Posterior cingulate gyrus (tissue), 11 donors: ENCODE measurements around the gene FAM219A.

Experiments used
- DNase-seq, 10 donors: peaks; one replicate each; pipeline versions ENCODE4 v3.0.0 to v3.0.0-alpha.2; 2020 to 2021; ENCODE audit warnings: mixed read lengths in 3 of 10
- intact Hi-C: fragments of 100-400 bp; cut with DNase I; formaldehyde crosslinking; loops from one replicate; pipeline ENCODE4 v1.15.1; 2023

FAM219A gene, protein sequence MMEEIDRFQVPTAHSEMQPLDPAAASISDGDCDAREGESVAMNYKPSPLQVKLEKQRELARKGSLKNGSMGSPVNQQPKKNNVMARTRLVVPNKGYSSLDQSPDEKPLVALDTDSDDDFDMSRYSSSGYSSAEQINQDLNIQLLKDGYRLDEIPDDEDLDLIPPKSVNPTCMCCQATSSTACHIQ

DNA sequence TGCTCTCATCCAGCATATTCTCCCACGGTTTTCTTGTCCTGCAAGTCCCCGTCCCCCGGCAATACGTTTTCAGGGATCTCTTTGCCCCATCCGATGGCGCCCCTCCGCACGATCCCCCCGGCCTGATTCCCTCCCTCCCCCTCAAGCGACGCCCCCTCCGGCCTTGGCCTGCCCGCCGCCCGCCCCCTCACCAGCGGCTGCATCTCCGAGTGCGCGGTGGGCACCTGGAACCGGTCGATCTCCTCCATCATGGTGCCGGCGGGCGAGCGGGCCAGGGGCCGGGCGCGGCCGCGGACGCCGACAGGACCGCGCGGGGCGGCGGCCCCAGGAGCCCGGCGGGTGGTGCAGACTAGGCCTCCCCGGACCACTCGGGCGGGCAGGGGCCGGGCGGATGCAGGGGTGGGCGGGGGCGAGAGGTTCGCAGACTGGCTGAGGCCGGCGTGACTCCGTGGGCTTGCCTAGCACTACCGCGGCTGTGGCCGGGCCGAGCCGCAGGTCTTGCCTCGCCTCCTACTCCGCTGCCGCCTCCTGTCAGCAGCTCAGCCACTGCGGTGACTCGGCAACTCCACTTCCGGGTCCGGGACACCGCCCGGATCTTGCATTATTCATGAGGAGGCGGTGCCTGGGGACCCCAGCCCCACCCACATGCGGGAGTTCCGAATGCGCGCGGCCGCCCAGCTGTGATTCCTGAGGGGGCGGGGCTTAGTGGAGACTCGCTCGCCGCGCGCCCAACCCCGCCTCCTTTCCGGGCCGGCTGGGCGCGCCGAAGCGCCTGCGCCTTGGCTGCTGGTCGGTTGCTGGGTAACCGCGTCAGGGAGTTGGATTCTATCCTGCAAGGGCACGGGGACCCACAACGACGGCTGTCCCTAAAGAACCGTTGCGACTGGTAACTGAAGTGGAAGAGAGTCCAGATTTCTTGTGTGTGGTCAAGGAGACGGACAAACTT, at the start of gene FAM219A, which contains the start of gene DNAI1:
FAM219A (minus strand) TSS at position 558 of the 946 bp plus-strand sequence; CDS start at position 251, 307 bp downstream.
DNAI1 (plus strand) TSS at position 793 of the 946 bp plus-strand sequence. CDS start 201 bp downstream, outside the sequence.
- intact Hi-C loops, result loop anchor here (5.0 kb wide), 2 partner anchors 44 to 131 kb away; partner anchors contain the start of genes KIF24 and NUDT2
- DNase-seq, result peak; percentile 97 to 100 (median 99)

DNA sequence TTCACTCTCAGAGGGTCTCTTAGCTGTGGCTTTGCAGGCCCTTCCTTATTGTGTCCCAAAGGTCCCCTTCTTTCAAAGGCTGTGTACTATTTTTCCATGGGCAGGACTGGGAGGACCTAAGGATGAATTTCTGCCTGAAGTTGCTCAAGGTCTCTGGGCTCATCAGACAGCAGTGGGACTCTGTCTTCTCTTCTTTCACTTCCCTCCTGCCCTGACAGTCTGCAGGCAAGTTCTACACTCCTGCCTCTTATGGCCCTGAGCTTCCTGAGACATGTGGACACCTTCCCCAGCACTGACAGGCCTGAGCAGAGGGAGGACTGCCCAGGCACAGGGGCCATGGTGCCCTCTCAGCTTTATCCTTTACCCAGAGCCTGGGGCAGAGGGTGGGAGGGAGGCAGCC, 49.6 kb upstream of the FAM219A start:
- peak in 1 of 10 donors; percentile 34 for DNase-seq
- intact Hi-C loops, result no loop called here

DNA sequence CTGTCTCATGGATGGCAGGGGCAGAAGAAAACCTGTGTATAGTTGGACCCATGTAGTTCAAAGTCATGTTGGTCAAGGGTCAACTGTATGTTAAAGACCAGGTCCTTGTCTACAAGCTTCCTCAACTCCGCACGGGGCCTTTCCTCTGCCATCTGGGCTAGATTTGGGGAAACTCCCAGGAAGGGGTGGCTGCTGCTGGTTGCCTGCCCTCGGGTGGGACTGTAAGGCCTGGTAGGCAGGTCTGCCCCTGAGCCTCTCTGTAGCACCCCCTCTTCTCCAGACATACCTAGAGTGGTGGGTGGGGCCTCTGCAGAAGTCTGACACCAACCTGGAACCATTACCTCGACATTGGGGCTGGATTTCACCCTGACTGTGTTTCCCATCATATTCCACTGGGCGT, 49.2 kb upstream of the FAM219A start:
- peak in 1 of 10 donors; percentile 70 for DNase-seq
- intact Hi-C loops, result no loop called here

DNA sequence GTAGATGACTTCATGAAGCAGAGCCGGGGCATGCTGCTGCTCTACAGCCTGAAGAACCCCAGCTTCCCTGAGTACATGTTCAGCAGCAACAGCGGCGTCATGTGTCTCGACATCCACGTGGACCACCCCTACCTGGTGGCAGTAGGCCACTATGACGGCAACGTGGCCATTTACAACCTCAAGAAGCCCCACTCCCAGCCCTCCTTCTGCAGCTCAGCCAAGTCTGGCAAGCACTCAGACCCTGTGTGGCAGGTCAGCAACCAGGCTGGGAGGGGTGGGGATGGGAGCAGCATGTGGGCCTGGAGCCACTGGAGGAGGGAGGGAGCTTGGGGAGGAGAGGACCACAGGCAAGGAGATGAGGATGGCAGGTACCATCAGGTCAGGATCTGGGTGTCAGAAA, 48.3 kb upstream of the FAM219A start:
- no peak for DNase-seq
- intact Hi-C loops, result no loop called here

DNA sequence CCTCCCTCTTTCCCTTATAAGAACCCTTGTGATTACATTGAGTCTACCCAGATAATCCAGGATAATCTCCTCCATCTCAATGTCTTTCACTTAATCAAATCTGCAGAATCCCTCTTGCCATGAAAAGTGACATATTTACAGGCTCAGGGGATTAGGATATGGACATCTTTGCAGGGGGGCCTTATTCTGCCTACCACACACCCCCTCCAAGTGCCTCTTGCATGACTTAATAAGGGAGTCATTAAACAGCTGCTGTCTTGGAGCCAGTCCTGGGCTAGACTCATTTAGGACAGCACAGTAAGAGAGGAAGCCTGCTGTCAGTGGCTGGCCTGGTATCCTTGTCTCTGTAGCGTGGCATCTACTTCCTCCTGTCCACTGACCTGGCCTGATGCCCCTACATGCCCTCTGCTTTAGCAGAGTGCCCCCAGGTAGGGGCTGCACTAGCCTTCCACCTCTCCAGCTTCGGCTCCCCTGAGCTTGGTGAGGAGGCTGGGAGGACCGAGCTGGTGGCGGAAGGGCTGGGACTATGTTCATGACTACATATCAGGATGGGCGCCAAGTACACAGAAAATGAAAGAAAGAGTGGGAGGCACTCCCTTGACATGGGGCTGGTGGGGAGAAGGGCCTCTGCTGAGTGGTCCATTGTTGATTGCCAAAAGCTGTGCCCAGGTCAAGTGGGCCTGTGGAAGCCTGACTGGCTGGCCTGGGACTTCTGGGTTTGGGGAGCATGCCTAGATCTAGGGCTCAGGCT, 47.2 kb upstream of the FAM219A start:
- DNase-seq, result no peak
- intact Hi-C loops, result no loop called here

DNA sequence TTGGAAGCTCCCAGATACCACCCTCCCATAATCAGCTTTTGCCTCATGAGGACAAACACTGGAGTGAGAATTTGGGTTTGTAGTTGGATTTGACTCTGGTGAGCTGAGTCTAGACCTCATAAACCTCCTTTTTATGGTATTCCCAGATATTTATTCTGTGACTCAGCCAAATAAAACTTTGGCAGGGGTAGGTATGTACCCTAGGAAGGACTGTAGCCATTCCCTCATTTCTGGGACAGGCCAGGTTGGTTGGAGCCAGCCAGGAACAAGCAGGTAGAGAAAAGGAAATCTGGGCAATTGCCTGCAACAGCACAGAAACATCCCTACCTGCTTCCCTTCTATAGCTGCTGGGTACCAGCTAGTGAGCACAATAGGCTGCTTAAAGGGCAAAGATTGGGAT, 45.0 kb upstream of the FAM219A start:
- intact Hi-C loops, result loop anchor here (5.0 kb wide), 1 partner anchor 46 kb away; the partner anchor contains the start of genes DNAI1 and FAM219A
- no peak for DNase-seq

DNA sequence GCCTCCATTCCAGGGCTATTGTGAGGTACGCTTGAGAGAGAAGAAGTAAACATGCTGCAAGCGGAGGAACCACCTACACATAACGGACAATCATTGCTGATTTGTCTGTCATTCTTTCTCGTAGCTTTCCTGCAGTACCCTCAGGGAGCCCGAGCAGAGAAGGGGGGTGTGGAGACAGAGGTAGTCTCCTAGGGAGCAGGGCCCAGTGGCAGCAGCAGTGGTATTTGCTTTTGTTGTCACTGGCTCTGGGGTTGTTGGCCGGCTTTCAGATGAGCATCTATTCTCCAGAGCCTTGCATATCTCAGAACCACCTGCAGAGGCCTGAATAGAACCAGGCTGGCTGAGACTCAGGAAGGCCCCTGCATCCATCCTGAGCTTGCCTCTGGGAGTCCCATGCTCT, 44.5 kb upstream of the FAM219A start:
- DNase-seq, result peak in 4 of 10 donors; percentile 20 to 78 (median 52)

DNA sequence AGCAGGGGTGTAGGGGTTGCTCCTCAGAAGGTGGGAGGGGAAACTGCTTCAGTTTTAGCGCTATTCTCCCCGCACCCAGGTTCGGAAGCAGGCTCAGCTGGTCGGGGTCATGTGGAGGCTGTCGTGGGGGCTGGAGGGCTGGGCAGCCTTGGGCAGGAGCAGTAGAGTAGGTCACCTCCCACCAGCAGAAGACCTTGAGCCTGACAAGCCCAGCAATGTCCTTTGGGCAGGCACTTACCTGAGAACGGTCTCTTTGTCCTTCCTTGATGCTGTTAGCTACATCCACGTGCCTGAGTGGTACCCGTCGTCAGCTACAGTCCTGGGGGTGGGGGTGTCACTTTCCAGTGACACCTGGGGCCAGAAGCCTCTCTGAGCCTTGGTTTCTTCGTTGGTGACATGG, 44.1 kb upstream of the FAM219A start:
- intact Hi-C loops, result loop anchor here (1.0 to 5.0 kb wide), 2 partner anchors 21 to 45 kb away; partner anchors contain the start of genes DNAI1 and FAM219A
- peak in 2 of 10 donors; percentile 27 to 65 for DNase-seq

More for the DNA sequence above, 44.5 kb upstream of the FAM219A start:
- intact Hi-C loops, result loop anchor here (1.0 to 5.0 kb wide), 2 partner anchors 20 to 46 kb away; partner anchors contain the start of genes DNAI1 and FAM219A

DNA sequence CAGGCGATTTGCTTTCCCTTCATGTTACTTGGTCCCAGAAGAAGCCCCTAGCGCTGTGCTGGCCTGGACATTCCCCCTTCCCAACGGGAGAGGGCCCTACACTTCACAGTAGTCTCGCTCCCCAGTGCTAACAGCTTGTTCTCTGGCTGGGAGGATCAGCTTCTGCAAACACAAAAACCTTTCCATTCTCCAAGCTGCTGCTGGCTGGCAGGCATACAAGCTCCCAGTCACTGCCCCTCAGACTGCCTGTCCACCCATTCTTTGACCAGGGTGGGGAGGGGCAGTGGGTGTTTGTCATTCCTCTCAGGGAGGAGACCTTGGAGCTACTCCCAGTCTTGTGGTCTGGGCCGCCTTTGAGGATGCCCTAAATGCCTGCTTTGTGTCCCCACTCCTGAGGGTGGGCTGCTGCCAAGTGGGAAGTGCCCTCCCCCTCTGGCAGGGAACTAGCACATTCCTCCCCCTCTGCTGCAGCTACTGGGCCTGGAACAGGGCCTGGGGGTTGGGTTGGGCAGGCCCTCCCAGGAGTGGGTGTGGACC, 43.6 kb upstream of the FAM219A start:
- peak; percentile 91 to 99 (median 96) for DNase-seq
- intact Hi-C loops, result loop anchor here (1.0 to 5.0 kb wide), 5 partner anchors 21 to 98 kb away; partner anchors contain the start of genes DNAI1 and FAM219A

DNA sequence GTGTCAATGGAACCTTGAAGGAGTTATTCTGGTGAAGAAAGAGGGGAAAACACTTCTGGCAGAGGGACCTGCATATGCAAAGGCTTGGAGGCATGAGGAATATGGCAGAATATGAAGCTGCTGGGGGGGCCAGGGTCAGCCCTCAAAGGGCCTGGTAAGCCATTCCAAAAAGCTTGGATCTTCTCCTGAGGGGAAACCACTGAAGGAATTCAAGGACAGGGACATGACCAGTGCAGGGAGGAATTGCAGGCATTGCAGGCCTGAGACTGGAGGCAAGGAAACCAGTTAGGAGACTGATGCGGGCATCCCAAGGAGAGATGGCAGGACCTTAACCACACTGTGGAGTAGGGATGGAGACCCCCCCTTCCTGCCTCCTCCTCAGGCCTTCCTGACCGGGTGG, 43.0 kb upstream of the FAM219A start:
- intact Hi-C loops, result loop anchor here (1.0 to 5.0 kb wide), 4 partner anchors 44 to 97 kb away; partner anchors contain the start of genes DNAI1 and FAM219A
- DNase-seq, result no peak

DNA sequence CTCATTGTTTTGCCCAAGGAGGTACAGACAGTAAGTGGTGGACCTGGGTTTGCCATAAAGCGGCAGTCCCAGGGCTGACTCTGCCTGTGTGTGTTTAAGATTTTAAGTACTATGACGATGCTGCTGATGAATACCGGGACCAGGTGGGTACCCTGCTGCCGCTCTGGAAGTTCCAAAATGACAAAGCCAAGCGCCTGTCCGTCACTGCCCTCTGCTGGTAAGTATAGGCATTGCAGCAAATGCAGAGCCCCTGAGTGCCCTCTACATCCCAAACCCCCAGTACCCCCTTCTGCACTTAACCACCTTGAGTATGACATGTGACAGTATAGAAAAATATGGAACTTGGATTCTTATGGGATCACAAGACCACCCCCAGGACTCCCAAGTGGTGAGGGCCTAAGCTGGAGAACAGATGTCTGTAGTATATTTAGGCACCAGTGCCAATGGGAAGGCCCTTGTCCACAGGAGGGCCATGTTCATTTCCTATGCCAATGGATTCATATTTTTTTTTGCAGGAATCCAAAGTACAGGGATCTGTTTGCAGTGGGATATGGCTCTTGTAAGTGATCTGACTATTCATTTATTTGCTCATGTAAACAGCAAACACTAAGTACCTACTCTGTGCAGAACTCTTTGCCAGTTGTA, 42.4 kb upstream of the FAM219A start:
- intact Hi-C loops, result loop anchor here (1.0 to 5.0 kb wide), 6 partner anchors 43 to 168 kb away; partner anchors contain the start of genes DNAI1 and FAM219A
- peak in 9 of 10 donors; percentile 54 to 95 (median 80) for DNase-seq

DNA sequence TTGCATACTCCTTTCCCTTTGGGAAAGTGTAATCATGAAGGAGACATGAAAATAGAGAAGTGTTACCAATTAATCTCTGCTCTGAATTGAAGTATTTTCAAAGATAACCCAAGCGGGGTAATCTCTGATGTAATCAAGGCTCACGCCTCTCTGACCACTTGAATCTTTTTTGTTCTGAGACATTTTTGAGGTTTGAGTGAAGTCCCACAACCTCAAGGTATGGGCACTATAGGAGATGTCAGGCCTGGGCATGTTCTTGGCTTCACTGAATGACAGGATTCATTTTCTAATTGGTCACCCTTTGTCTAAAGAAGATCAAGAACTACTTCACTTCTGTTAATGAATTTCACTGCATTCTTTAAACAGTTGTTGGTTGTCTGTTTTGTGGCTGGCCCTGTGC, 40.7 kb upstream of the FAM219A start:
- intact Hi-C loops, result no loop called here
- DNase-seq, result peak in 1 of 10 donors; percentile 12

DNA sequence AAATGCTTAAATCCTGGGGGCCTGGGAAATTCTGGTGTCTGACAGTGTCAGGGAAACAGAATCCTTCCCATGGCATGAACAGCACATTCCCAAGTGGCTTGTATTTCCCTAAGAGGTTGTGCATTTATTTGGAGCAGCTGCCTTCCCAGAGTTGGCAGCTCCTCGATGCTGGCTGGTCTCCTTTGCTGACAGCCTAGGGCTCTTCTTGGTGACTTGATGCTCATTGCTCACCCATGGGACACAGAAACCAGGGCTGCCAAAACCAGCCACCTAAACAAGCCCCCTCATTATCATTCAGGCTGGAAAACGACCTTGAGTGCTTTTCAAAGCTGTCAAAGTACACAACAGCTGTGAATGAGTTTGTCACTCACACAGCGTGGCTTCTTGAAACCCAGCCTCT, 40.2 kb upstream of the FAM219A start:
- intact Hi-C loops, result no loop called here
- DNase-seq, result peak in 1 of 10 donors; percentile 57

DNA sequence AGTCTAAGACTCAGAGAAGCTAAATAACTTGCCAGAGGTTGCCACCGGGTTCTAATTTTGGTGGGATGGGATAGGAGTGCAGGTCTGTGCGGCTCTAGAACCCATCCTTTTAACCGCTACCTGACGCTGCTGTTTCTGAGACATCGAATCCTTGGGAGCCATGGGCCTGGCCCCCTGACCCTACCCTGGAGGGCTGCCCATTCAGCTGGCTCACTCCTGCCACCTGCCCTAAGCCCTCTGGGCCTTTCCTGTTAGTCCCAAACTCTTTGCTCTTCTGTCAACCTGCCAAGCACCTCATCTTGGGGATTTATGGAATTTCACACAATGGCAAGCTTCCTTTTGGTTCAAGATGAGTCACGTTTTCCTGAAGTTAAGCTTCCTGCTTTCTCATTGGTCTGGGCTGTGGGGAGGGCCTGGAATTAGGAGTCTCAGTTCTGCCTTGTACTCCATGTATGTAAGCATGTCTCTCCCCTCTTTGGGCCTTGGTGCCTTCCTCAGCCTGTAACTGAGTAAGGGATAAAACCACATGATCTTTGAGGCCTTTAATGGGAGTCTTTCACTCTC, 37.9 kb upstream of the FAM219A start:
- peak in 1 of 10 donors; percentile 66 for DNase-seq
- intact Hi-C loops, result no loop called here

DNA sequence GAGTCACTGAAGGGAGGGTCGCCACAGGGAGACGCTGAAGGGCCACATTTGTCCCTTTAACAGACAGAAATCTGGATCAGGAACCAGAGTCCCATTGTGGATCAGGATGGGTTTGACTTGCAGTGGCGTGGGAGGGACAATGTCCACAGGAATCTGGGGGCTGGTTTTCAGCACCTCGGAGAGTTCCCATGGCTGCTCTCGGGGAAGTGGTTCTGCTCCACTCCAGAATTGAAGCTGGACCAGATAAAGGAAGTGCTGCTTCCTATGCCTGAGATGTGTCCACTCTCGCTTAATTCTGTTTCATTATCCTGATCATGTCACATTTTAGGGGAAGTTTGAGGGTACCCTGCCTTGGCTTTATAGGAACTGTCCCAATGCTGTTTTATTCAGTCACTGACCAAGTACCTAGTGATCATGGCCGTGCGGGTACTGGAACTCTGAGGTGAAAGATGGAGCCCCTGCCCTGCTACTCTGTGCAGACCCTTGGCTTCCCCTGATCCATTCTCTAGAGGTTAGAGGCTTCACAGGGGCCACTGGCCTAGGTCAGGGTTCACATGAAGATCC, 35.7 kb upstream of the FAM219A start:
- intact Hi-C loops, result no loop called here
- DNase-seq, result peak in 3 of 10 donors; percentile 28 to 81 (median 30)

DNA sequence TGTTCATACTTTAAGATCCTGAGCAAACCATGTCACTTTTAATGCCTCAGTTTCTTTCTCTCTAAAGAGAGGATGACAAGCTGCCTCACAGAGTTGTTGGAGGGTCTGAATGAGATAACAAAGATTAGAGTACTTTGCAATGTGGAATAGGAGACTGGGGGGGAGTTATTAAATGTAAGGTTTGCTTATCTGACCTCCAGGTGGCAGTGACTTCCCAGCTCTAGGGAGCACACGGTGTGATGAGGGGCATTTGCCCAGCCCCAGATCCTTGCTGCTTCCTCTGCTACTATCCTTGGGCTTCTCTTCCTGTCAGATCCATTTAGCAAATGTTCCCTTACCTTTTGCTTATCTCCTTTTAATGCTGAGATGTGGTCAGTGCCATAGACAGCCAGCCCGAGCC, 33.7 kb upstream of the FAM219A start:
- no peak for DNase-seq
- intact Hi-C loops, result no loop called here

DNA sequence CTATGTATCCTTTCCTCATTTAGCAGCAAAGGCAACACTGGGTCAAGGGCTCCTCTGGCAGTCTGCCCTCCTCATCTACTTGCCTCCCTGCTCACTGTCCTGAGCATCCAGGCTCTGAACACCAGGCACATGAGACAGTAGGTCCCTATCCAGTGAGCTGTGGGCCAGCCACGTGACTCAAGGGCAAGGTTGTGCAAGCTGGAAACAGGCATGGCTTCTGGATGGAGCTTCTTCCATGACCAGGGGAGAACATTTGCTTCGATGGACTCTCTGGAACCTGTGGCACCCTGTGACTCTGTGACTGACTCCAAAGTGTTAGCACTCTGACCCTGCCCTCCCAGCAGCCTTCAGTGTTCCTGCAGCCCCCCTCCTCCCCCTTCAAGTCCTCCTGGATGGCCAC, 33.2 kb upstream of the FAM219A start:
- no peak for DNase-seq
- intact Hi-C loops, result no loop called here

DNA sequence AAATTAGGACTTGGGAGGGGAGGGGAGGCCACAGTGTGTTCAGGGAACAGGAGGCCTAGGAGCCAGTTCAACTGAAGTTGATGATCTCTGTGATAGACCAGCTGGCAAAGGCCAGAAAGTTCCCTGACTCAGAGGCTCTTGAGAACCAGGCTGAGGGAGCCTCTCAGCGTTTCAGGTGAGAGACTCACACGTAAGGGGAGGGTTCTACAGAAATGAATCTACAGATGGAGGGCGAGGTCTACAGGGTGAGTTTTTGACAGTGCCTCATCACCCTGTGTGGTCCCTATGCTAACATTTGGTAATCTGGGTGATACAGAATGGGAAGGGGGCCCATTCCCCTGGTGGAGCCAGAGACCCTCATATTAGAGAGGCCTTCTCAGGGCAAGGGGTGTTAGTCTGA, 32.4 kb upstream of the FAM219A start:
- intact Hi-C loops, result no loop called here
- peak in 1 of 10 donors; percentile 1 for DNase-seq
